Lung (tissue), 12 donors: ENCODE results near the gene OTUD4. TPM values are rescaled to one million over a fixed set of nuclear protein-coding genes. Genes with fewer than 3 reads are reported as not detected.

Experiments
- ATAC-seq: fragments of 200-7000 bp; cut with Tn5 transposase; one replicate; pipeline ENCODE4 v1.9.1; 2020; ENCODE audit warnings: moderate number of reproducible peaks; ENCODE audit not compliant: insufficient read depth, low FRiP score
- DNase-seq, 3 donors: peaks; one replicate each; pipeline ENCODE4 v3.0.0-alpha.2; 2013 to 2017
- H3K27ac ChIP-seq, 2 donors: one replicate each; pipeline ENCODE4 v1.5.1; 2013; ENCODE audit warnings: mild to moderate bottlenecking in 2 of 2, moderate library complexity in 2 of 2, control low read depth in 1 of 2, inconsistent platforms in 1 of 2, low read depth in 1 of 2, low read length in 1 of 2
- H3K27me3 ChIP-seq, 3 donors: one replicate each; pipeline ENCODE4 v1.5.1; 2013; ENCODE audit warnings: low read length in 2 of 3; ENCODE audit not compliant: control insufficient read depth in 3 of 3, insufficient read depth in 3 of 3
- H3K36me3 ChIP-seq, 4 donors: one replicate each; pipeline ENCODE4 v1.5.1; 2013; ENCODE audit warnings: low read length in 4 of 4, mild to moderate bottlenecking in 1 of 4, moderate library complexity in 1 of 4; ENCODE audit not compliant: control insufficient read depth in 4 of 4, insufficient read depth in 4 of 4
- H3K4me1 ChIP-seq, 5 donors: one replicate each; pipeline ENCODE4 v1.5.1; 2013; ENCODE audit warnings: low read length in 5 of 5, mild to moderate bottlenecking in 2 of 5, moderate library complexity in 1 of 5; ENCODE audit not compliant: control insufficient read depth in 5 of 5, insufficient read depth in 5 of 5
- H3K4me3 ChIP-seq: one replicate; pipeline ENCODE4 v1.5.1; 2013; ENCODE audit warnings: mild to moderate bottlenecking, control low read depth, moderate library complexity
- H3K9ac ChIP-seq, 2 donors: one replicate each; pipeline ENCODE4 v1.5.1; 2013; ENCODE audit warnings: low read length in 2 of 2, control low read depth in 1 of 2; ENCODE audit not compliant: insufficient read depth in 1 of 2
- H3K9me3 ChIP-seq, 4 donors: one replicate each; pipeline ENCODE4 v1.5.1; 2013; ENCODE audit warnings: low read length in 3 of 4, mild to moderate bottlenecking in 1 of 4, moderate library complexity in 1 of 4; ENCODE audit not compliant: control insufficient read depth in 4 of 4, insufficient read depth in 3 of 4
- CTCF ChIP-seq: IDR thresholded peaks from 2 replicates; pipeline ENCODE4 v1.5.1; 2012; ENCODE audit warnings: mild to moderate bottlenecking; ENCODE audit errors: control extremely low read depth, extremely low read depth
- WGBS, 2 donors: extraction: QIAGEN DNeasy Blood & Tissue Kit; methylation state at CpG; one replicate each; pipeline ENCODE4 v1.1.7; 2013; 5-methylcytosine and 5-hydroxymethylcytosine counted together
- polyA plus RNA-seq, 2 donors: library from polyadenylated mRNA; stranded (reverse); fragments of 200-250 nt; gene quantifications; one replicate each; pipeline ENCODE4 v1.2.1, GENCODE V29; 2013
- total RNA-seq, 2 donors: library from RNA; depleted of rRNA in 1 of 2; stranded (reverse); fragments of >200 nt in 1 of 2; gene quantifications; one replicate each; pipeline ENCODE4 v1.2.1, GENCODE V29; 2014 to 2021
- donor health status: control.
- donor health status: control.
- donor health status: Bipolar disorder and iron deficiency.
- donor health status: healthy.
- donor health status: DM: yes; HTN: yes; CAD: no.

The OTUD4 gene
- total and polyA plus RNA-seq, 4 donors, result 11.0 to 101 (median 24.0) TPM

- no peak for ATAC-seq
- no peak overlapping the region for H3K4me3 ChIP-seq
Measured at GRCh38 chr4:145186729-145187128, 6.3 kb upstream of the OTUD4 start.

GRCh38 chr4:145183581-145183980 lies 3.2 kb upstream of the OTUD4 start:
- DNase-seq (no peak), ATAC-seq (no peak)
- WGBS, 2 donors, result 83 to 88% methylated on average over 2 of the region's 2 CpGs
- Histone ChIP-seq H3K4me1 (peaks cover 0 to 13% (median 0%) of the 10 kb centered on the region in 5 donors), H3K9me3 (no peaks in the 10 kb centered on the region), H3K9ac (no peak overlapping the region), H3K27ac (no peak overlapping the region), H3K27me3 (peaks cover 0 to 3% (median 0%) of the 10 kb centered on the region in 3 donors), H3K4me3 (no peak overlapping the region), H3K36me3 (no peaks in the 10 kb centered on the region)
- no peak for TF ChIP-seq CTCF

More at GRCh38 chr4:145186729-145187128, 6.3 kb upstream of the OTUD4 start:
- TF ChIP-seq CTCF, result no peak
- Histone ChIP-seq H3K9ac (no peak overlapping the region), H3K27me3 (peaks cover 0 to 3% (median 0%) of the 10 kb centered on the region in 3 donors), H3K36me3 (no peaks in the 10 kb centered on the region), H3K4me1 (no peaks in the 10 kb centered on the region), H3K9me3 (no peaks in the 10 kb centered on the region), H3K27ac (no peak overlapping the region)
- 75 to 85% methylated on average over 3 of the region's 3 CpGs for WGBS, 2 donors
- DNase-seq, result no peak

- WGBS, 2 donors, result 89 to 91% methylated on average over 2 of the region's 2 CpGs
- no peak for DNase-seq
Measured at GRCh38 chr4:145183023-145183422, 2.6 kb upstream of the OTUD4 start.

More at GRCh38 chr4:145183023-145183422, 2.6 kb upstream of the OTUD4 start:
- peaks cover 0 to 3% (median 0%) of the 10 kb centered on the region in 3 donors for H3K27me3 ChIP-seq
- no peak for TF ChIP-seq CTCF
- H3K4me3 ChIP-seq, result no peak overlapping the region
- no peak for ATAC-seq
- peaks cover 0 to 18% (median 0%) of the 10 kb centered on the region in 5 donors for H3K4me1 ChIP-seq
- no peak overlapping the region for H3K27ac ChIP-seq
- H3K36me3 ChIP-seq, result no peaks in the 10 kb centered on the region
- H3K9me3 ChIP-seq, result no peaks in the 10 kb centered on the region
- no peak overlapping the region for H3K9ac ChIP-seq
